Measurements from ENCODE around the gene CYFIP2. TPM values are rescaled to one million over a fixed set of nuclear protein-coding genes. Genes with fewer than 3 reads are reported as not detected.

Gene CYFIP2
- total and polyA plus RNA-seq, 7 donors: 0.61 to 8.3 (median 4.9) TPM

GRCh38 chr5:157362012-157362411, 96.1 kb downstream of the CYFIP2 start:
- no peak overlapping the region for H3K4me3 ChIP-seq
- TF ChIP-seq CTCF (IDR thresholded peaks at IDR 0.05): no peak
- no peaks in the 10 kb centered on the region for H3K9me3 ChIP-seq
- ATAC-seq (no peak), DNase-seq (no peak)
- no peaks in the 10 kb centered on the region for H3K4me1 ChIP-seq
- WGBS, 3 donors: 51 to 61% (median 57%) methylated on average over 3 of the region's 3 CpGs
- no peaks in the 10 kb centered on the region for H3K27me3 ChIP-seq (ENCODE audit: insufficient read depth in 3 of 3, low read length in 2 of 3)
- intact Hi-C loops (cut with DNase I): no loop called here
- H3K36me3 ChIP-seq (ENCODE audit: insufficient read depth in 1 of 2, low read depth in 1 of 2): no peaks in the 10 kb centered on the region
- no peak overlapping the region for H3K27ac ChIP-seq

- intact Hi-C loops (cut with DNase I): no loop called here
- 75 to 77% (median 76%) methylated on average over 4 of the region's 4 CpGs for WGBS, 3 donors
- ATAC-seq: no peak
- H3K4me3 ChIP-seq: no peak overlapping the region
- no peaks in the 10 kb centered on the region for H3K9me3 ChIP-seq
- H3K36me3 ChIP-seq (ENCODE audit: insufficient read depth in 1 of 2, low read depth in 1 of 2): no peaks in the 10 kb centered on the region
- no peaks in the 10 kb centered on the region for H3K4me1 ChIP-seq
- no peaks in the 10 kb centered on the region for H3K27me3 ChIP-seq (ENCODE audit: insufficient read depth in 3 of 3, low read length in 2 of 3)
- no peak overlapping the region for H3K27ac ChIP-seq
- TF ChIP-seq CTCF (IDR thresholded peaks at IDR 0.05): no peak
- DNase-seq: no peak
Observed at GRCh38 chr5:157362502-157362901, 96.6 kb downstream of the CYFIP2 start.

- Histone ChIP-seq H3K4me3 (no peak overlapping the region), H3K27ac (no peak overlapping the region), H3K36me3 (ENCODE audit: insufficient read depth in 1 of 2, low read depth in 1 of 2) (no peaks in the 10 kb centered on the region), H3K27me3 (ENCODE audit: insufficient read depth in 3 of 3, low read length in 2 of 3) (no peaks in the 10 kb centered on the region), H3K4me1 (no peaks in the 10 kb centered on the region), H3K9me3 (no peaks in the 10 kb centered on the region)
- ATAC-seq (no peak), DNase-seq (no peak)
- 89 to 91% (median 91%) methylated on average over 7 of the region's 7 CpGs for WGBS, 3 donors
- intact Hi-C loops (cut with DNase I): no loop called here
- TF ChIP-seq CTCF (IDR thresholded peaks at IDR 0.05): no peak
Observed at GRCh38 chr5:157362982-157363381, 97.1 kb downstream of the CYFIP2 start.

- intact Hi-C loops (cut with DNase I): loop anchor here in 1 of 2 donors (5.0 kb wide), 1 partner anchor 112 kb away; no protein-coding TSS in a partner anchor
- no peak overlapping the region for H3K27ac ChIP-seq
- H3K4me1 ChIP-seq: no peaks in the 10 kb centered on the region
- WGBS, 3 donors: 93 to 95% (median 94%) methylated on average over 2 of the region's 2 CpGs
- H3K27me3 ChIP-seq (ENCODE audit: insufficient read depth in 3 of 3, low read length in 2 of 3): no peaks in the 10 kb centered on the region
- H3K36me3 ChIP-seq (ENCODE audit: insufficient read depth in 1 of 2, low read depth in 1 of 2): no peaks in the 10 kb centered on the region
- ATAC-seq (no peak), DNase-seq (no peak)
- no peak for TF ChIP-seq CTCF (IDR thresholded peaks at IDR 0.05)
- no peaks in the 10 kb centered on the region for H3K9me3 ChIP-seq
- H3K4me3 ChIP-seq: no peak overlapping the region
Observed at GRCh38 chr5:157365732-157366131, 99.8 kb downstream of the CYFIP2 start.
